ENCODE results near the gene SCFD2. TPM values are rescaled to one million over a fixed set of nuclear protein-coding genes. Genes with fewer than 3 reads are reported as not detected.
A peak's percentile ranks its signal among the peaks of the same experiment; 100 is the strongest.

Gene SCFD2
- total and polyA plus RNA-seq, 2 experiments from 2014 or later: 30.7 to 33.2 TPM

DNA sequence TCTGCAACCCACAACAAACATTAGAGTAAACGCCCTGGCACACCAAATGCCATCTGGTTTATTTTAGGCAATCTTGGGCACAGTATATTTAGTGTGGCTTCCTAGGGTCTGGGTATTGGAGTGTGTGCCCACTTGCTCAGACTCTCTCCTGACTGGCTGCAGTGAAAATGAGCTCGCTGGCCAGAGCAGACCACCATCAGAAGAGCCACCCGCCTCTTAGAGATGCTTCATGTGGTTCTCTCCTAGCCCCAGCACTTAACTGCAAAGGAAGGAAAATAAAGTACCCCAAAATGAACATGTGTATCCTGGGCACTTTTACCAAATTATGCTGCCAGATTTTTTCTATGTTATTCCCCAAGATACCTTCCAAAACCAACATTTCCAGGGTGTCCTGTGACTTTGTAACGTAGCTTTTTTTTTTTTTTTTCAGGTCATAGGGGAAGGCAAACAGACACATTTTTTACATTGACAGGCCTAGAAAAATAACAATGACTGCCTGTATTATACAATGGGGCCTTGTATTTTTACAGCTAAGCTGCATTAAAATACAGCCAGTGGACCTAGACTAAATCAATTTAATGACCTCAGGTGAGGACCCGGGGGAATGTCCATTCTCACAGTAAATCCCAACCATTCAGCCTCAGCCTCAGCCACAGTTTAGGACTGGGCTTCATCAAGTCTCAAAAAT, 310.0 kb downstream of the SCFD2 start:
- TF ChIP-seq EZH2 (IDR thresholded peaks at IDR 0.05; ENCODE audit: insufficient read depth, poor library complexity, severe bottlenecking) (no peak), EZH2phosphoT487 (IDR thresholded peaks at IDR 0.05; ENCODE audit: insufficient read depth, low read depth) (no peak)
- Histone ChIP-seq H4K20me1 (ENCODE audit: insufficient read depth) (no peaks in the 10 kb centered on the region), H3K4me2 (ENCODE audit: unreplicated experiment) (no peak overlapping the region), H3K36me3 (ENCODE audit: low read depth) (0 out of 2 replicates have a peak, but pooled peaks cover 3% of the 10 kb centered on the region), H2AFZ (no peak overlapping the region), H3K4me3 (no peak overlapping the region), H3K9ac (no peak overlapping the region), H3K27ac (no peak overlapping the region), H3K4me1 (ENCODE audit: insufficient read depth) (no peaks in the 10 kb centered on the region; the same call in 1 of the 2 replicates), H3K9me3 (ENCODE audit: low read depth) (no peaks in the 10 kb centered on the region), H3F3A (ENCODE audit: insufficient read depth) (no peaks in the 10 kb centered on the region), H3K79me2 (ENCODE audit: insufficient read depth) (no peaks in the 10 kb centered on the region), H3K27me3 (replicated peaks; ENCODE audit: insufficient read depth) (no peaks in the 10 kb centered on the region), H3K9me2 (ENCODE audit: insufficient read depth) (no peaks in the 10 kb centered on the region)
- in situ Hi-C loops (cut with MboI): no loop called here
- DNase-seq: no peak
- WGBS, 2 experiments (ENCODE audit: low coverage in 1 of 2, low lambda C conversion rate in 2 of 2, missing lambda C conversion rate in 2 of 2): 97 to 98% methylated on average over 5 of the region's 5 CpGs

GRCh38 chr4:53055274-53055673, 310.6 kb downstream of the SCFD2 start:
- Histone ChIP-seq H3K4me2 (ENCODE audit: unreplicated experiment) (no peak overlapping the region), H3K4me1 (ENCODE audit: insufficient read depth) (no peaks in the 10 kb centered on the region; the same call in 1 of the 2 replicates), H3F3A (ENCODE audit: insufficient read depth) (no peaks in the 10 kb centered on the region), H3K9me3 (ENCODE audit: low read depth) (no peaks in the 10 kb centered on the region), H3K9me2 (ENCODE audit: insufficient read depth) (no peaks in the 10 kb centered on the region), H4K20me1 (ENCODE audit: insufficient read depth) (no peaks in the 10 kb centered on the region), H3K4me3 (no peak overlapping the region), H2AFZ (no peak overlapping the region), H3K9ac (no peak overlapping the region), H3K27ac (no peak overlapping the region), H3K79me2 (ENCODE audit: insufficient read depth) (no peaks in the 10 kb centered on the region), H3K36me3 (ENCODE audit: low read depth) (0 out of 2 replicates have a peak, but pooled peaks cover 3% of the 10 kb centered on the region), H3K27me3 (replicated peaks; ENCODE audit: insufficient read depth) (no peaks in the 10 kb centered on the region)
- TF ChIP-seq EZH2 (IDR thresholded peaks at IDR 0.05; ENCODE audit: insufficient read depth, poor library complexity, severe bottlenecking): no peak
- no peak for TF ChIP-seq EZH2phosphoT487 (IDR thresholded peaks at IDR 0.05; ENCODE audit: insufficient read depth, low read depth)
- in situ Hi-C loops (cut with MboI): no loop called here
- DNase-seq: peak; percentile 61
- 63 to 77% methylated on average over 2 of the region's 2 CpGs for WGBS, 2 experiments (ENCODE audit: low coverage in 1 of 2, low lambda C conversion rate in 2 of 2, missing lambda C conversion rate in 2 of 2)

DNA sequence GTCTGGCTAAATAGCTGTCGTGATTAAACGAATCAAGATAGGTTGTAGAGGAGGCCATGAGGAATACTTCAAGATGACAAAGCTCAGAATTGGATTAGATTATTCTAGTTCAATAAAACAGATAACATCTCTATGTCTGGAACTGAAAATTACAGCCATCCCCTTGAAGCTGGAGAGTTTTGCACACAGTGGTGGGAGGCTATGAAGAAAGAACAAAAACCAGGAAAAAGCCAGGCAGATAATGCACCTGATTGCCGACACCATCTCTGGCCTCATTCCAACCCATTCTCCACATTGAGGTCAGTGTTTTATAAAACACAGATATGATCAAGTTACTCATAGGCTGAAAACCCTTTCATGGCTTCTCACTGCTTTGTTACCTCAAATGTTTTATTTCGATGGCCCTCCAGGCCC, 315.5 kb downstream of the SCFD2 start:
- DNase-seq: no peak
- no peak overlapping the region for H3K4me2 ChIP-seq (ENCODE audit: unreplicated experiment)
- H3K9me2 ChIP-seq (ENCODE audit: insufficient read depth): no peaks in the 10 kb centered on the region
- 0 out of 2 replicates have a peak, but pooled peaks cover 3% of the 10 kb centered on the region for H3K36me3 ChIP-seq (ENCODE audit: low read depth)
- no peak for TF ChIP-seq EZH2 (IDR thresholded peaks at IDR 0.05; ENCODE audit: insufficient read depth, poor library complexity, severe bottlenecking)
- no peak for TF ChIP-seq EZH2phosphoT487 (IDR thresholded peaks at IDR 0.05; ENCODE audit: insufficient read depth, low read depth)
- no peak overlapping the region for H3K27ac ChIP-seq
- no peaks in the 10 kb centered on the region for H3K9me3 ChIP-seq (ENCODE audit: low read depth)
- H3K79me2 ChIP-seq (ENCODE audit: insufficient read depth): peaks cover 5% of the 10 kb centered on the region; the same call in 1 of the 2 replicates
- WGBS, 2 experiments (ENCODE audit: low coverage in 1 of 2, low lambda C conversion rate in 2 of 2, missing lambda C conversion rate in 2 of 2): 77 to 78% methylated on average over 4 of the region's 4 CpGs
- H3K4me3 ChIP-seq: no peak overlapping the region
- no peak overlapping the region for H2AFZ ChIP-seq
- no peak overlapping the region for H3K9ac ChIP-seq
- H4K20me1 ChIP-seq (ENCODE audit: insufficient read depth): no peaks in the 10 kb centered on the region
- in situ Hi-C loops (cut with MboI): no loop called here
- H3K4me1 ChIP-seq (ENCODE audit: insufficient read depth): no peaks in the 10 kb centered on the region; the same call in 1 of the 2 replicates
- H3K27me3 ChIP-seq (replicated peaks; ENCODE audit: insufficient read depth): no peaks in the 10 kb centered on the region
- H3F3A ChIP-seq (ENCODE audit: insufficient read depth): no peaks in the 10 kb centered on the region

GRCh38 chr4:53049528-53049927, 316.3 kb downstream of the SCFD2 start:
- DNase-seq: no peak
- H2AFZ ChIP-seq: no peak overlapping the region
- WGBS, 2 experiments (ENCODE audit: low coverage in 1 of 2, low lambda C conversion rate in 2 of 2, missing lambda C conversion rate in 2 of 2): 94 to 97% methylated on average over 1 of the region's 1 CpG
- H3K4me1 ChIP-seq (ENCODE audit: insufficient read depth): no peaks in the 10 kb centered on the region
- H3K9me2 ChIP-seq (ENCODE audit: insufficient read depth): no peaks in the 10 kb centered on the region
- H3K4me3 ChIP-seq: no peak overlapping the region
- no peaks in the 10 kb centered on the region for H3K27me3 ChIP-seq (replicated peaks; ENCODE audit: insufficient read depth)
- no peaks in the 10 kb centered on the region for H3K9me3 ChIP-seq (ENCODE audit: low read depth)
- H3K9ac ChIP-seq: no peak overlapping the region
- TF ChIP-seq EZH2phosphoT487 (IDR thresholded peaks at IDR 0.05; ENCODE audit: insufficient read depth, low read depth) (no peak), EZH2 (IDR thresholded peaks at IDR 0.05; ENCODE audit: insufficient read depth, poor library complexity, severe bottlenecking) (no peak)
- H3F3A ChIP-seq (ENCODE audit: insufficient read depth): no peaks in the 10 kb centered on the region
- 0 out of 2 replicates have a peak, but pooled peaks cover 3% of the 10 kb centered on the region for H3K36me3 ChIP-seq (ENCODE audit: low read depth)
- no peaks in the 10 kb centered on the region for H4K20me1 ChIP-seq (ENCODE audit: insufficient read depth)
- in situ Hi-C loops (cut with MboI): no loop called here
- no peak overlapping the region for H3K4me2 ChIP-seq (ENCODE audit: unreplicated experiment)
- no peak overlapping the region for H3K27ac ChIP-seq
- H3K79me2 ChIP-seq (ENCODE audit: insufficient read depth): peaks cover 5% of the 10 kb centered on the region; the same call in 1 of the 2 replicates
